IMR-90 (cell line): ENCODE results near the gene TCF4. TPM values are rescaled to one million over a fixed set of nuclear protein-coding genes. Genes with fewer than 3 reads are reported as not detected.
A peak's percentile ranks its signal among the peaks of the same experiment; 100 is the strongest.

ENCODE experiments used
- ATAC-seq: fragments of 200-7000 bp; cut with Tn5 transposase; 2 replicates; pipeline ENCODE4 v1.9.1; 2020; ENCODE audit warnings: low read depth, mild to moderate bottlenecking, moderate library complexity
- BruUV-seq: library from RNA; stranded (reverse); fragments of 400-500 nt; replicated peaks from 2 replicates; lab custom pipeline; 2021; lab: Mats Ljungman, UMichigan
- CTCF ChIA-PET: fragments of 300-600 bp; formaldehyde crosslinking; extraction: SDS; loops from one replicate; lab custom pipeline; 2021; ENCODE audit warnings: antibody characterized with exemption; lab: Yijun Ruan, JAX
- POLR2A ChIA-PET: fragments of 300-600 bp; sonication (Branson Sonifier 250); formaldehyde crosslinking; loops from one replicate; lab custom pipeline; 2022; ENCODE audit warnings: antibody characterized with exemption; ENCODE audit not compliant: unreplicated experiment; lab: Charles Lee
- DNase-seq: peaks from one replicate; pipeline ENCODE4 v3.0.0; 2013
- H2AFZ ChIP-seq: replicated peaks from 2 replicates; pipeline ENCODE3; 2013; ENCODE audit warnings: low read length, mild to moderate bottlenecking; ENCODE audit not compliant: poor library complexity
- H2AK5ac ChIP-seq: 2 replicates; pipeline ENCODE4 v1.6.1; 2013; ENCODE audit warnings: low read depth, low read length, inconsistent platforms
- H2AK9ac ChIP-seq: replicated peaks from 2 replicates; pipeline ENCODE3; 2013; ENCODE audit warnings: mild to moderate bottlenecking, low read depth, low read length, moderate library complexity; ENCODE audit not compliant: poor library complexity
- H2BK120ac ChIP-seq: 2 replicates; pipeline ENCODE4 v1.6.1; 2013; ENCODE audit warnings: low read depth, low read length, inconsistent platforms
- H2BK15ac ChIP-seq: 3 replicates; pipeline ENCODE4 v1.6.1; 2013; ENCODE audit warnings: low read depth, low read length, inconsistent platforms
- H2BK20ac ChIP-seq: 2 replicates; pipeline ENCODE4 v1.6.1; 2013; ENCODE audit warnings: low read depth, mild to moderate bottlenecking, inconsistent platforms, low read length, moderate library complexity
- H2BK5ac ChIP-seq: 2 replicates; pipeline ENCODE4 v1.6.1; 2013; ENCODE audit warnings: mild to moderate bottlenecking, low read depth, low read length, inconsistent platforms; ENCODE audit not compliant: poor library complexity, severe bottlenecking
- H3K14ac ChIP-seq: replicated peaks from 2 replicates; pipeline ENCODE4 v1.6.1; 2013; ENCODE audit warnings: low read depth, low read length, inconsistent platforms
- H3K18ac ChIP-seq: 2 replicates; pipeline ENCODE4 v1.6.1; 2013; ENCODE audit warnings: low read depth, low read length, control low read depth
- H3K23ac ChIP-seq: 2 replicates; pipeline ENCODE4 v1.6.1; 2013; ENCODE audit warnings: low read depth, low read length, inconsistent platforms
- H3K27ac ChIP-seq: 2 replicates; pipeline ENCODE4 v1.5.1; 2013; ENCODE audit warnings: mild to moderate bottlenecking, control low read depth, low read length; ENCODE audit not compliant: insufficient read depth
- H3K27me3 ChIP-seq: 2 replicates; pipeline ENCODE4 v1.6.1; 2013; ENCODE audit warnings: low read length; ENCODE audit not compliant: control insufficient read depth, insufficient read depth
- H3K36me3 ChIP-seq: 2 replicates; pipeline ENCODE4 v1.6.1; 2013; ENCODE audit warnings: low read length, mixed read lengths; ENCODE audit not compliant: control insufficient read depth, insufficient read depth
- H3K4ac ChIP-seq: 2 replicates; pipeline ENCODE4 v1.6.1; 2013; ENCODE audit warnings: low read depth, low read length, inconsistent platforms
- H3K4me1 ChIP-seq: 2 replicates; pipeline ENCODE4 v1.6.1; 2013; ENCODE audit warnings: low read length, mixed read lengths; ENCODE audit not compliant: control insufficient read depth, insufficient read depth
- H3K4me2 ChIP-seq: 2 replicates; pipeline ENCODE4 v1.6.1; 2013; ENCODE audit warnings: low read depth, mild to moderate bottlenecking, control low read depth, low read length, moderate library complexity
- H3K4me3 ChIP-seq: 2 replicates; pipeline ENCODE4 v1.5.1; 2013; ENCODE audit warnings: low read depth, mild to moderate bottlenecking, control low read depth, low read length, moderate library complexity; ENCODE audit not compliant: insufficient read depth
- H3K56ac ChIP-seq: 2 replicates; pipeline ENCODE4 v1.6.1; 2013; ENCODE audit warnings: low read length, inconsistent platforms; ENCODE audit not compliant: insufficient read depth; ENCODE audit errors: extremely low read depth
- H3K79me1 ChIP-seq, 2 experiments: 2 replicates each; pipeline ENCODE4 v1.6.1; 2013; ENCODE audit warnings: low read length in 2 of 2, inconsistent platforms in 1 of 2, low read depth in 1 of 2
- H3K9ac ChIP-seq: 2 replicates; pipeline ENCODE4 v1.6.1; 2013; ENCODE audit warnings: low read depth, low read length, control low read depth
- H3K9me1 ChIP-seq: 2 replicates; pipeline ENCODE4 v1.6.1; 2013; ENCODE audit warnings: low read length, inconsistent platforms; ENCODE audit not compliant: insufficient read depth
- H3K9me3 ChIP-seq: 2 replicates; pipeline ENCODE4 v1.6.1; 2013; ENCODE audit warnings: low read length; ENCODE audit not compliant: control insufficient read depth, insufficient read depth
- H4K20me1 ChIP-seq: 2 replicates; pipeline ENCODE4 v1.6.1; 2013; ENCODE audit warnings: low read length, inconsistent platforms; ENCODE audit not compliant: insufficient read depth
- H4K5ac ChIP-seq: 2 replicates; pipeline ENCODE4 v1.6.1; 2013; ENCODE audit warnings: mild to moderate bottlenecking, low read depth, low read length, control low read depth
- H4K8ac ChIP-seq, 2 experiments: 2 replicates each; pipeline ENCODE4 v1.6.1; 2013; ENCODE audit warnings: low read depth in 2 of 2, low read length in 2 of 2, control low read depth in 1 of 2, inconsistent platforms in 1 of 2
- H4K91ac ChIP-seq: 2 replicates; pipeline ENCODE4 v1.6.1; 2013; ENCODE audit warnings: low read depth, low read length, inconsistent platforms; ENCODE audit not compliant: insufficient read depth
- BHLHE40 ChIP-seq: fragments of 150-350 bp; IDR thresholded peaks from 2 replicates; pipeline ENCODE4 v1.6.1; 2016; ENCODE audit warnings: mild to moderate bottlenecking, low read depth, low read length
- CEBPB ChIP-seq: IDR thresholded peaks from 2 replicates; pipeline ENCODE4 v1.6.1; 2012; ENCODE audit warnings: low read depth, low read length, improper control_type of control experiment
- CHD1 ChIP-seq: IDR thresholded peaks from 2 replicates; pipeline ENCODE4 v1.6.1; 2012; ENCODE audit warnings: low read depth, low read length, improper control_type of control experiment
- CTCF ChIP-seq: conservative IDR thresholded peaks from 2 replicates; pipeline ENCODE4 v1.5.1; 2012; ENCODE audit warnings: mild to moderate bottlenecking, low read depth, low read length, improper control_type of control experiment
- FOS ChIP-seq: fragments of 150-350 bp; IDR thresholded peaks from 2 replicates; pipeline ENCODE4 v1.6.1; 2016; ENCODE audit warnings: low read depth, low read length
- MXI1 ChIP-seq: IDR thresholded peaks from 2 replicates; pipeline ENCODE4 v1.6.1; 2012; ENCODE audit warnings: low read depth, mild to moderate bottlenecking, low read length, moderate library complexity, borderline replicate concordance
- NFE2L2 ChIP-seq: fragments of 150-350 bp; IDR thresholded peaks from 2 replicates; pipeline ENCODE4 v1.6.1; 2016; ENCODE audit warnings: low read depth, mild to moderate bottlenecking, low read length
- POLR2A ChIP-seq: IDR thresholded peaks from 2 replicates; pipeline ENCODE4 v1.6.1; 2012; ENCODE audit warnings: mild to moderate bottlenecking, low read depth, low read length
- RAD21 ChIP-seq: IDR thresholded peaks from 2 replicates; pipeline ENCODE4 v1.6.1; 2012; ENCODE audit warnings: low read length, improper control_type of control experiment
- RCOR1 ChIP-seq: IDR thresholded peaks from 2 replicates; pipeline ENCODE4 v1.6.1; 2012; ENCODE audit warnings: mild to moderate bottlenecking, low read length, improper control_type of control experiment; ENCODE audit not compliant: insufficient replicate concordance
- RFX5 ChIP-seq: IDR thresholded peaks from 2 replicates; pipeline ENCODE4 v1.8.0; 2012; ENCODE audit warnings: low read depth, mild to moderate bottlenecking, low read length, moderate library complexity
- USF2 ChIP-seq: fragments of 150-350 bp; IDR thresholded peaks from 2 replicates; pipeline ENCODE4 v1.6.1; 2017; ENCODE audit warnings: mild to moderate bottlenecking, antibody characterized with exemption, low read length, low read depth
- WGBS, 2 experiments: methylation state at CpG; one replicate each; pipeline versions ENCODE4 v1.1.5 to v1.1.7; 2013; ENCODE audit warnings: missing lambda C conversion rate in 2 of 2; ENCODE audit not compliant: insufficient read length in 1 of 2; ENCODE audit errors: extremely low coverage in 2 of 2; 5-methylcytosine and 5-hydroxymethylcytosine counted together
- dilution Hi-C: fragments of 300-500 bp; cut with HindIII; formaldehyde crosslinking; loops from one replicate; pipeline ENCODE4 v1.14.3; 2018; ENCODE audit warnings: low sequenced_read_pairs; ENCODE audit not compliant: unreplicated experiment
- in situ Hi-C: fragments of 300-500 bp; cut with MboI; formaldehyde crosslinking; loops from 3 replicates; pipeline ENCODE4 v1.14.3; 2019; ENCODE audit warnings: low sequenced_read_pairs, inconsistent platforms, mixed read lengths
- intact Hi-C: fragments of 100-400 bp; cut with micrococcal nuclease; formaldehyde crosslinking; loops from 2 replicates; pipeline ENCODE4 v1.10.0; 2022
- polyA plus RNA-seq, 3 experiments: library from polyadenylated mRNA; depleted of rRNA; stranded (reverse); fragments of >200 nt; gene quantifications; 2 replicates each; pipeline ENCODE4 v1.2.3, GENCODE V29; 2012; ENCODE audit warnings: low replicate concordance in 1 of 3
- total RNA-seq: library from RNA; depleted of rRNA; stranded (reverse); fragments of >200 nt; gene quantifications from 2 replicates; pipeline ENCODE4 v1.2.3, GENCODE V29; 2012

Gene TCF4
- total and polyA plus RNA-seq, 2 of the 4 experiments (the other 2 are of a cell fraction) = 30.0 to 87.1 TPM

DNA sequence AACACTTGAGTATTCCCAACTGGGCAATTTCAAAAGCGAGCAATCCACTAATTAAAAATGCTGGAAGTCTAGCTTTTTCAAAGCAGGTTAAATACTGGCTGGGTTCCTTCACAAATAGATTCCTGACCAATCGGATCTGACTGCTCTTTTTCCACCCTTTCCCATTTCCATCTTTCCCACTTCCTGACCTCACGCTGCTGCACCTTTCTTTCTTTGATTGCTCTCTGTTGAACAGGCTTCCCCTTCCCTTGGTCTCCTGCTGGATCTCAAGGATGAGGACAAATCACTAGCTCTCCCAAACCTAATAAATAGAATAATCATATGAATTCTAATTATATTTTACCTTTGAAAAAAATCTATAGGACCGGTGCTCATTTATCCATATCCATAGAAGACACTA, 121.2 kb downstream of the TCF4 start:
- H3K4ac ChIP-seq = no peak overlapping the region
- no peak overlapping the region for H4K91ac ChIP-seq
- no peak overlapping the region for H2BK5ac ChIP-seq
- no peak overlapping the region for H3K56ac ChIP-seq
- H3K27me3 ChIP-seq = no peaks in the 10 kb centered on the region
- no peaks in the 10 kb centered on the region for H3K4me1 ChIP-seq
- H3K4me3 ChIP-seq = no peak overlapping the region
- dilution Hi-C loops (no loop called here), in situ Hi-C loops (no loop called here), intact Hi-C loops (no loop called here)
- no peak overlapping the region for H2AK9ac ChIP-seq
- no peak overlapping the region for H2BK120ac ChIP-seq
- H3K4me2 ChIP-seq = no peak overlapping the region
- peaks cover 30 to 74% of the 10 kb centered on the region in 2 experiments for H3K79me1 ChIP-seq
- H2BK20ac ChIP-seq = no peak overlapping the region
- no peak overlapping the region; the same call in 1 of the 2 replicates for H4K5ac ChIP-seq
- H4K20me1 ChIP-seq = no peaks in the 10 kb centered on the region
- no peaks in the 10 kb centered on the region; the same call in 1 of the 2 replicates for H3K9me1 ChIP-seq
- TF ChIP-seq BHLHE40 = no peak
- no peak for TF ChIP-seq MXI1
- no peak for TF ChIP-seq CTCF
- no peak for TF ChIP-seq RFX5
- TF ChIP-seq RAD21 = no peak
- TF ChIP-seq USF2 = no peak
- TF ChIP-seq RCOR1 = no peak
- no peak for TF ChIP-seq FOS
- no peak for TF ChIP-seq NFE2L2
- TF ChIP-seq CEBPB = no peak
- no peak for TF ChIP-seq POLR2A
- no peak for TF ChIP-seq CHD1
- ATAC-seq (no peak), DNase-seq (no peak)
- H3K27ac ChIP-seq = no peak overlapping the region
- H2BK15ac ChIP-seq = no peak overlapping the region
- peak overlapping the region; percentile 40; the same call in 1 of the 2 replicates for H3K23ac ChIP-seq
- 100% methylated on average over 1 of the region's 4 CpGs; no CpG with 5 or more reads in 1 of the 2 experiments for WGBS, 2 experiments
- H2AFZ ChIP-seq = no peak overlapping the region
- H3K18ac ChIP-seq = no peak overlapping the region
- no peak overlapping the region for H3K9ac ChIP-seq
- no peaks in the 10 kb centered on the region for H3K9me3 ChIP-seq
- ChIA-PET CTCF (interaction anchor here (0.5 kb wide), 1 partner anchor 1136 kb away, joined by 7 read pairs; no protein-coding TSS in a partner anchor), POLR2A (no interaction called here)
- no peak overlapping the region for H2AK5ac ChIP-seq
- H3K36me3 ChIP-seq = peaks cover 1% of the 10 kb centered on the region; the same call in 1 of the 2 replicates
- no peak overlapping the region; a peak in 1 of 4 replicates for H4K8ac ChIP-seq
- no peak overlapping the region for H3K14ac ChIP-seq
- BruUV-seq = no TSS peak
